ENCODE measurements around the gene GNAI3. TPM values are rescaled to one million over a fixed set of nuclear protein-coding genes. Genes with fewer than 3 reads are reported as not detected.

GNAI3 gene
- polyA plus RNA-seq, 1 donor from 2014 or later, result 10.6 TPM

DNA sequence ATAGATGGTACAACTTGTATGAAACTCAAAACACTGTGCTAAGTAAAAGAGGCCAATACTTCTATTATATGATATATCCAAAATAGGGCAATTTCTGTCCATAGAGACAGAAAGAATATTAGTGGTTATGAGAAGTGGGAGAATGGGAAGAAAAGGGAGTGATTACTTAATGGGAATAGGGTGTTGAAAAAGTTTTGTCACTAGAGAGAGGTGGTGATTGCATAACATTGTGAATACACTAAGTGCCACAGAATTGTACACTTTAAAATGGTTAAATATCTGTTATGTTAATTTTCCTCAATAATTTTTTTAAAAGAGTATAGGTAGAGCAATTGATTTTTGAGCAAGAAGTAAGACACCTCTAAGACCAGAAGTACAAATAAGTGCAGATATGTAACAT is 41.3 kb downstream of the GNAI3 start:
- Histone ChIP-seq H3K9ac (ENCODE audit: low read length) (no peak overlapping the region), H3F3A (ENCODE audit: insufficient read depth, low read length, poor library complexity, severe bottlenecking) (no peaks in the 10 kb centered on the region), H3K27ac (ENCODE audit: low read length) (no peak overlapping the region), H3K4me2 (ENCODE audit: low read length) (no peak overlapping the region), H3K36me3 (ENCODE audit: insufficient read depth, low read length) (peaks cover 35% of the 10 kb centered on the region), H3K79me2 (replicated peaks; ENCODE audit: insufficient read depth, low read length) (no peaks in the 10 kb centered on the region), H2AFZ (ENCODE audit: low read depth, low read length) (no peak overlapping the region), H3K27me3 (ENCODE audit: insufficient read depth, low read depth, low read length) (no peaks in the 10 kb centered on the region), H3K9me3 (ENCODE audit: low read length) (no peaks in the 10 kb centered on the region), H3K9me2 (ENCODE audit: insufficient read depth, low read length) (no peaks in the 10 kb centered on the region), H3K4me3 (ENCODE audit: low read length) (no peak overlapping the region), H4K20me1 (ENCODE audit: insufficient read depth) (no peaks in the 10 kb centered on the region)
- TF ChIP-seq, protein P1, sequence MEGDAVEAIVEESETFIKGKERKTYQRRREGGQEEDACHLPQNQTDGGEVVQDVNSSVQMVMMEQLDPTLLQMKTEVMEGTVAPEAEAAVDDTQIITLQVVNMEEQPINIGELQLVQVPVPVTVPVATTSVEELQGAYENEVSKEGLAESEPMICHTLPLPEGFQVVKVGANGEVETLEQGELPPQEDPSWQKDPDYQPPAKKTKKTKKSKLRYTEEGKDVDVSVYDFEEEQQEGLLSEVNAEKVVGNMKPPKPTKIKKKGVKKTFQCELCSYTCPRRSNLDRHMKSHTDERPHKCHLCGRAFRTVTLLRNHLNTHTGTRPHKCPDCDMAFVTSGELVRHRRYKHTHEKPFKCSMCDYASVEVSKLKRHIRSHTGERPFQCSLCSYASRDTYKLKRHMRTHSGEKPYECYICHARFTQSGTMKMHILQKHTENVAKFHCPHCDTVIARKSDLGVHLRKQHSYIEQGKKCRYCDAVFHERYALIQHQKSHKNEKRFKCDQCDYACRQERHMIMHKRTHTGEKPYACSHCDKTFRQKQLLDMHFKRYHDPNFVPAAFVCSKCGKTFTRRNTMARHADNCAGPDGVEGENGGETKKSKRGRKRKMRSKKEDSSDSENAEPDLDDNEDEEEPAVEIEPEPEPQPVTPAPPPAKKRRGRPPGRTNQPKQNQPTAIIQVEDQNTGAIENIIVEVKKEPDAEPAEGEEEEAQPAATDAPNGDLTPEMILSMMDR (IDR thresholded peaks at IDR 0.05; ENCODE audit: poor library complexity, severe bottlenecking), result no peak
- TF ChIP-seq SMC3 (conservative IDR thresholded peaks at IDR 0.05; ENCODE audit: poor library complexity) (no peak), EP300 (conservative IDR thresholded peaks at IDR 0.05; ENCODE audit: poor library complexity, severe bottlenecking) (no peak), TAF1 (IDR thresholded peaks at IDR 0.05; ENCODE audit: low read depth) (no peak), MXI1 (conservative IDR thresholded peaks at IDR 0.05; ENCODE audit: poor library complexity, severe bottlenecking) (no peak), RAD21 (conservative IDR thresholded peaks at IDR 0.05) (no peak), POLR2AphosphoS5 (IDR thresholded peaks at IDR 0.05) (no peak), EZH2 (IDR thresholded peaks at IDR 0.05; ENCODE audit: borderline replicate concordance, insufficient read depth, low read length, poor library complexity, severe bottlenecking) (no peak)
- TF ChIP-seq, protein P2, sequence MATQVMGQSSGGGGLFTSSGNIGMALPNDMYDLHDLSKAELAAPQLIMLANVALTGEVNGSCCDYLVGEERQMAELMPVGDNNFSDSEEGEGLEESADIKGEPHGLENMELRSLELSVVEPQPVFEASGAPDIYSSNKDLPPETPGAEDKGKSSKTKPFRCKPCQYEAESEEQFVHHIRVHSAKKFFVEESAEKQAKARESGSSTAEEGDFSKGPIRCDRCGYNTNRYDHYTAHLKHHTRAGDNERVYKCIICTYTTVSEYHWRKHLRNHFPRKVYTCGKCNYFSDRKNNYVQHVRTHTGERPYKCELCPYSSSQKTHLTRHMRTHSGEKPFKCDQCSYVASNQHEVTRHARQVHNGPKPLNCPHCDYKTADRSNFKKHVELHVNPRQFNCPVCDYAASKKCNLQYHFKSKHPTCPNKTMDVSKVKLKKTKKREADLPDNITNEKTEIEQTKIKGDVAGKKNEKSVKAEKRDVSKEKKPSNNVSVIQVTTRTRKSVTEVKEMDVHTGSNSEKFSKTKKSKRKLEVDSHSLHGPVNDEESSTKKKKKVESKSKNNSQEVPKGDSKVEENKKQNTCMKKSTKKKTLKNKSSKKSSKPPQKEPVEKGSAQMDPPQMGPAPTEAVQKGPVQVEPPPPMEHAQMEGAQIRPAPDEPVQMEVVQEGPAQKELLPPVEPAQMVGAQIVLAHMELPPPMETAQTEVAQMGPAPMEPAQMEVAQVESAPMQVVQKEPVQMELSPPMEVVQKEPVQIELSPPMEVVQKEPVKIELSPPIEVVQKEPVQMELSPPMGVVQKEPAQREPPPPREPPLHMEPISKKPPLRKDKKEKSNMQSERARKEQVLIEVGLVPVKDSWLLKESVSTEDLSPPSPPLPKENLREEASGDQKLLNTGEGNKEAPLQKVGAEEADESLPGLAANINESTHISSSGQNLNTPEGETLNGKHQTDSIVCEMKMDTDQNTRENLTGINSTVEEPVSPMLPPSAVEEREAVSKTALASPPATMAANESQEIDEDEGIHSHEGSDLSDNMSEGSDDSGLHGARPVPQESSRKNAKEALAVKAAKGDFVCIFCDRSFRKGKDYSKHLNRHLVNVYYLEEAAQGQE (IDR thresholded peaks at IDR 0.05; ENCODE audit: borderline replicate concordance), result no peak

DNA sequence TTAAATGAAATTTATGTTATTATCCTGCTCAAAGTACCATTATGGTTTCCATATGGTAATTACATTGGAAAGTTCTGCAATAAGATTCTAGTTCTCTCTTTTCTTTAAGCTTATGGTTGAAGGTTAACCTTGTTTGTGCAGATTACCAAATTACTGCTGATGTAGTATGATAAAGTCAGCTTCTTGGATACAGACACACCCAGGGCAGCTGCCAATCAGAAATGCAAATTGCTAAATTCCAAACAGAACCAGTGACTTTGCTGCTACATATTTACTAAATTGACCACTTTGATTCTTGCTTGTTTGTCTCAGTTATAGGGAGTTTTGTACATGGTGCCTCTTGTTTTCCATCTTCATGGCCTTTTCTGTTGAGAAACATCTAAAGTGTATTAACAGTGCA is 44.5 kb downstream of the GNAI3 start:
- H3K9ac ChIP-seq (ENCODE audit: low read length), result no peak overlapping the region
- no peaks in the 10 kb centered on the region for H3F3A ChIP-seq (ENCODE audit: insufficient read depth, low read length, poor library complexity, severe bottlenecking)
- no peaks in the 10 kb centered on the region for H3K9me3 ChIP-seq (ENCODE audit: low read length)
- H3K4me2 ChIP-seq (ENCODE audit: low read length), result no peak overlapping the region
- H4K20me1 ChIP-seq (ENCODE audit: insufficient read depth), result no peaks in the 10 kb centered on the region
- H3K27me3 ChIP-seq (ENCODE audit: insufficient read depth, low read depth, low read length), result no peaks in the 10 kb centered on the region
- H2AFZ ChIP-seq (ENCODE audit: low read depth, low read length), result no peak overlapping the region
- H3K36me3 ChIP-seq (ENCODE audit: insufficient read depth, low read length), result peaks cover 13% of the 10 kb centered on the region
- no peaks in the 10 kb centered on the region for H3K9me2 ChIP-seq (ENCODE audit: insufficient read depth, low read length)
- H3K4me3 ChIP-seq (ENCODE audit: low read length), result no peak overlapping the region
- TF ChIP-seq, protein P2 (IDR thresholded peaks at IDR 0.05; ENCODE audit: borderline replicate concordance), result no peak
- no peaks in the 10 kb centered on the region for H3K79me2 ChIP-seq (replicated peaks; ENCODE audit: insufficient read depth, low read length)
- H3K27ac ChIP-seq (ENCODE audit: low read length), result no peak overlapping the region

Data from neural cell (in vitro differentiated cells).